CD14-positive monocyte (primary cell): ENCODE data around the gene MALSU1. TPM values are rescaled to one million over a fixed set of nuclear protein-coding genes. Genes with fewer than 3 reads are reported as not detected.
A peak's percentile ranks its signal among the peaks of the same experiment; 100 is the strongest.

Experiments used
- DNase-seq, 3 donors: peaks; one replicate each; pipeline ENCODE4 v3.0.0-alpha.2; 2011 to 2022
- H2AFZ ChIP-seq: 2 replicates; pipeline ENCODE4 v1.6.0; 2012; ENCODE audit warnings: mild to moderate bottlenecking, low read depth, low read length, inconsistent platforms; ENCODE audit not compliant: insufficient read depth, poor library complexity, severe bottlenecking
- H3K27ac ChIP-seq, 2 donors: 1 replicate in 1 of 2; 2 replicates in 1 of 2; pipeline ENCODE4 v1.5.1; 2012 to 2013; ENCODE audit warnings: low read length in 2 of 2, control low read depth in 1 of 2, inconsistent platforms in 1 of 2, low read depth in 1 of 2, mild to moderate bottlenecking in 1 of 2
- H3K27me3 ChIP-seq, 2 donors: one replicate each; pipeline versions ENCODE4 v1.6.0 to v1.6.1; 2011 to 2013; ENCODE audit warnings: low read length in 2 of 2; ENCODE audit not compliant: control insufficient read depth in 2 of 2, insufficient read depth in 2 of 2
- H3K36me3 ChIP-seq, 2 donors: replicated peaks in 1 of 2; 1 replicate in 1 of 2; 2 replicates in 1 of 2; pipeline versions ENCODE4 v1.5.1 to v1.6.1; 2012 to 2013; ENCODE audit warnings: low read length in 2 of 2, control low read depth in 1 of 2, inconsistent platforms in 1 of 2, mild to moderate bottlenecking in 1 of 2; ENCODE audit not compliant: insufficient read depth in 2 of 2, control insufficient read depth in 1 of 2
- H3K4me1 ChIP-seq, 2 donors: 1 replicate in 1 of 2; 2 replicates in 1 of 2; pipeline versions ENCODE4 v1.5.1 to v1.6.1; 2012 to 2013; ENCODE audit warnings: low read length in 2 of 2, control low read depth in 1 of 2, inconsistent platforms in 1 of 2, mild to moderate bottlenecking in 1 of 2, moderate library complexity in 1 of 2; ENCODE audit not compliant: insufficient read depth in 2 of 2, control insufficient read depth in 1 of 2
- H3K4me2 ChIP-seq: replicated peaks from 2 replicates; pipeline ENCODE3; 2012; ENCODE audit warnings: low read length, moderate library complexity, mild to moderate bottlenecking; ENCODE audit not compliant: poor library complexity, severe bottlenecking; ENCODE audit errors: extremely low read depth
- H3K4me3 ChIP-seq, 3 experiments: fragments of 200-600 bp in 1 of 3; sonication (generic) in 1 of 3; replicated peaks in 1 of 3; 1 replicate in 2 of 3; 2 replicates in 1 of 3; pipeline ENCODE4 v1.5.1; 2011 to 2013; ENCODE audit warnings: low read length in 3 of 3, mild to moderate bottlenecking in 3 of 3, control low read depth in 2 of 3, low read depth in 2 of 3, inconsistent platforms in 1 of 3, moderate library complexity in 1 of 3
- H3K79me2 ChIP-seq: 2 replicates; pipeline ENCODE4 v1.6.0; 2012; ENCODE audit warnings: mild to moderate bottlenecking, control low read depth, inconsistent platforms, low read length, moderate library complexity; ENCODE audit not compliant: insufficient read depth
- H3K9ac ChIP-seq: 2 replicates; pipeline ENCODE4 v1.6.0; 2017; ENCODE audit warnings: low read length, mild to moderate bottlenecking; ENCODE audit not compliant: insufficient read depth, poor library complexity, severe bottlenecking
- H3K9me3 ChIP-seq, 2 donors: replicated peaks in 1 of 2; 1 replicate in 1 of 2; 2 replicates in 1 of 2; pipeline versions ENCODE4 v1.5.1 to v1.6.1; 2012 to 2013; ENCODE audit warnings: low read length in 2 of 2, control low read depth in 1 of 2; ENCODE audit not compliant: control insufficient read depth in 1 of 2, insufficient read depth in 1 of 2
- H4K20me1 ChIP-seq: 2 replicates; pipeline ENCODE4 v1.6.0; 2012; ENCODE audit warnings: mild to moderate bottlenecking, low read length, control low read depth, moderate library complexity; ENCODE audit not compliant: insufficient read depth
- H3K27ac Mint-ChIP-seq, 7 donors: one replicate each; pipeline ENCODE4 v1.8.0; 2020; ENCODE audit warnings: mild to moderate bottlenecking in 7 of 7, mixed read lengths in 7 of 7, moderate library complexity in 6 of 7, inconsistent platforms in 2 of 7
- H3K27me3 Mint-ChIP-seq, 3 donors: one replicate each; pipeline ENCODE4 v1.8.0; 2021 to 2022; ENCODE audit warnings: low read depth in 3 of 3, mild to moderate bottlenecking in 3 of 3, mixed read lengths in 3 of 3, moderate library complexity in 3 of 3, inconsistent platforms in 1 of 3
- H3K36me3 Mint-ChIP-seq, 2 donors: one replicate each; pipeline ENCODE4 v1.8.0; 2020; ENCODE audit warnings: mixed read lengths in 2 of 2, inconsistent platforms in 1 of 2, mild to moderate bottlenecking in 1 of 2
- H3K4me1 Mint-ChIP-seq: one replicate; pipeline ENCODE4 v1.8.0; 2020; ENCODE audit warnings: mild to moderate bottlenecking, mixed read lengths
- H3K4me3 Mint-ChIP-seq, 2 donors: one replicate each; pipeline ENCODE4 v1.8.0; 2020; ENCODE audit warnings: mild to moderate bottlenecking in 2 of 2, mixed read lengths in 2 of 2, moderate library complexity in 1 of 2
- H3K9me3 Mint-ChIP-seq, 7 donors: one replicate each; pipeline ENCODE4 v1.8.0; 2020 to 2022; ENCODE audit warnings: mixed read lengths in 7 of 7, mild to moderate bottlenecking in 6 of 7, moderate library complexity in 6 of 7, inconsistent platforms in 2 of 7
- CTCF ChIP-seq: fragments of 200-600 bp; IDR thresholded peaks from one replicate; pipeline ENCODE4 v1.8.0; 2022; ENCODE audit warnings: antibody characterized with exemption, mild to moderate bottlenecking
- WGBS: methylation state at CpG from one replicate; pipeline ENCODE4 v1.1.5; 2013; ENCODE audit warnings: missing lambda C conversion rate; ENCODE audit not compliant: insufficient coverage; 5-methylcytosine and 5-hydroxymethylcytosine counted together
- intact Hi-C, 2 donors: fragments of 100-400 bp; cut with micrococcal nuclease; formaldehyde crosslinking; loops; one replicate each; pipeline versions ENCODE4 v1.15.0 to v1.15.1; 2023
- polyA plus RNA-seq, 3 donors: library from polyadenylated mRNA; depleted of rRNA in 1 of 3; unstranded in 2 of 3; stranded (reverse) in 1 of 3; fragments of 300-500 nt in 2 of 3; fragments of >200 nt in 1 of 3; fragmentation: Illumina TruSeq in 2 of 3; gene quantifications; 1 replicate in 2 of 3; 2 replicates in 1 of 3; pipeline ENCODE4 v1.2.3, GENCODE V29; 2012 to 2021

The MALSU1 gene
- polyA plus RNA-seq, 3 donors = 16.8 to 41.5 (median 41.4) TPM

GRCh38 chr7:23298141-23298881 lies 828 bp upstream of the MALSU1 start:
- Mint-ChIP-seq H3K4me3 (peak overlapping the region; percentile 92 to 94), H3K36me3 (peaks cover 16 to 23% of the 10 kb centered on the region in 2 donors), H3K27me3 (peaks cover 0 to 3% (median 0%) of the 10 kb centered on the region in 3 donors), H3K9me3 (peaks cover 0 to 3% (median 0%) of the 10 kb centered on the region in 7 donors), H3K27ac (peak overlapping the region; percentile 78 to 96 (median 91)), H3K4me1 (peaks cover 28% of the 10 kb centered on the region)
- Histone ChIP-seq H3K27me3 (no peaks in the 10 kb centered on the region), H3K4me3 (peak overlapping the region; percentile 59 to 85 (median 82)), H3K9me3 (no peaks in the 10 kb centered on the region), H3K4me1 (peaks cover 20 to 30% of the 10 kb centered on the region in 2 donors), H3K36me3 (peaks cover 13 to 16% of the 10 kb centered on the region in 2 donors), H3K9ac (peak overlapping the region; percentile 91), H2AFZ (peak overlapping the region; percentile 96), H3K4me2 (peak overlapping the region; percentile 90), H3K79me2 (peaks cover 40% of the 10 kb centered on the region), H3K27ac (peak overlapping the region; percentile 45 to 86), H4K20me1 (peaks cover 4% of the 10 kb centered on the region)
- 100% methylated on average over 1 of the region's 11 CpGs for WGBS
- DNase-seq = no peak
- TF ChIP-seq CTCF = no peak
- intact Hi-C loops = no loop called here

- 14% methylated on average over 3 of the region's 12 CpGs for WGBS
- Mint-ChIP-seq H3K27me3 (peaks cover 0 to 3% (median 0%) of the 10 kb centered on the region in 3 donors), H3K4me3 (peak overlapping the region; percentile 92 to 94), H3K4me1 (peaks cover 35% of the 10 kb centered on the region), H3K36me3 (peaks cover 26 to 36% of the 10 kb centered on the region in 2 donors), H3K9me3 (peaks cover 0 to 3% (median 0%) of the 10 kb centered on the region in 7 donors), H3K27ac (peak overlapping the region; percentile 78 to 96 (median 88))
- peak overlapping the region; percentile 59 to 85 (median 82) for H3K4me3 ChIP-seq
- H3K4me2 ChIP-seq = peak overlapping the region; percentile 90
- H3K4me1 ChIP-seq = peaks cover 20 to 30% of the 10 kb centered on the region in 2 donors
- no peak for TF ChIP-seq CTCF
- H3K9ac ChIP-seq = peak overlapping the region; percentile 91
- DNase-seq = no peak
- H3K27me3 ChIP-seq = no peaks in the 10 kb centered on the region
- peak overlapping the region; percentile 96 for H2AFZ ChIP-seq
- H3K27ac ChIP-seq = peak overlapping the region; percentile 10 to 86
- no peaks in the 10 kb centered on the region for H3K9me3 ChIP-seq
- peaks cover 53% of the 10 kb centered on the region for H3K79me2 ChIP-seq
- intact Hi-C loops = no loop called here
- peaks cover 11% of the 10 kb centered on the region for H4K20me1 ChIP-seq
- peaks cover 17 to 27% of the 10 kb centered on the region in 2 donors for H3K36me3 ChIP-seq
These were observed 696 bp downstream of the MALSU1 start for GRCh38 chr7:23299770-23300300.
